IMR-90 (cell line): Measurements from ENCODE around the gene LATS1.

Source experiments
- FOS ChIP-seq: fragments of 150-350 bp; IDR thresholded peaks from 2 replicates; pipeline ENCODE4 v1.6.1; 2016; ENCODE audit warnings: low read depth, low read length
- TF ChIP-seq, protein P1 (sequence below): conservative IDR thresholded peaks from 2 replicates; pipeline ENCODE4 v1.5.1; 2012; ENCODE audit warnings: mild to moderate bottlenecking, low read depth, low read length, improper control_type of control experiment
- TF ChIP-seq, protein P2 (sequence below): fragments of 150-350 bp; IDR thresholded peaks from 2 replicates; pipeline ENCODE4 v1.6.1; 2017; ENCODE audit warnings: mild to moderate bottlenecking, antibody characterized with exemption, low read length, low read depth

DNA sequence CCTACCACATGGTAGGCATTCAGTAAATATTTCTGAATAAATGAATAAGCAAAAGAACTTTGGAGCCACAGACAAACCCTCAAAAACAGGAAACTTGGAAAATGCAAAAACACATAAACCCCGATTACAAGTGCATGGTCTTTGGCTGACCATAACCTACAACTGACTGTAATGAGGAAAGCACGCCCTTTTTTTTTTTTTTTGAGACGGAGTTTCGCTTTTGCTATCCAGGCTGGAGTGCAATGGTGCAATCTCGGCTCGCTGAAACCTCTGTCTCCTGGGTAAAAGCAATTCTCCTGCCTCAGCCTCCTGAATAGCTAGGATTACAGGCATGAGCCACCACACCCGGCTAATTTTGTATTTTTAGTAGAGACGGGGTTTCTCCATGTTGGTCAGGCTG is 11.9 kb upstream of the LATS1 start:
- TF ChIP-seq, protein P1, sequence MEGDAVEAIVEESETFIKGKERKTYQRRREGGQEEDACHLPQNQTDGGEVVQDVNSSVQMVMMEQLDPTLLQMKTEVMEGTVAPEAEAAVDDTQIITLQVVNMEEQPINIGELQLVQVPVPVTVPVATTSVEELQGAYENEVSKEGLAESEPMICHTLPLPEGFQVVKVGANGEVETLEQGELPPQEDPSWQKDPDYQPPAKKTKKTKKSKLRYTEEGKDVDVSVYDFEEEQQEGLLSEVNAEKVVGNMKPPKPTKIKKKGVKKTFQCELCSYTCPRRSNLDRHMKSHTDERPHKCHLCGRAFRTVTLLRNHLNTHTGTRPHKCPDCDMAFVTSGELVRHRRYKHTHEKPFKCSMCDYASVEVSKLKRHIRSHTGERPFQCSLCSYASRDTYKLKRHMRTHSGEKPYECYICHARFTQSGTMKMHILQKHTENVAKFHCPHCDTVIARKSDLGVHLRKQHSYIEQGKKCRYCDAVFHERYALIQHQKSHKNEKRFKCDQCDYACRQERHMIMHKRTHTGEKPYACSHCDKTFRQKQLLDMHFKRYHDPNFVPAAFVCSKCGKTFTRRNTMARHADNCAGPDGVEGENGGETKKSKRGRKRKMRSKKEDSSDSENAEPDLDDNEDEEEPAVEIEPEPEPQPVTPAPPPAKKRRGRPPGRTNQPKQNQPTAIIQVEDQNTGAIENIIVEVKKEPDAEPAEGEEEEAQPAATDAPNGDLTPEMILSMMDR = no peak
- TF ChIP-seq FOS = no peak
- TF ChIP-seq, protein P2, sequence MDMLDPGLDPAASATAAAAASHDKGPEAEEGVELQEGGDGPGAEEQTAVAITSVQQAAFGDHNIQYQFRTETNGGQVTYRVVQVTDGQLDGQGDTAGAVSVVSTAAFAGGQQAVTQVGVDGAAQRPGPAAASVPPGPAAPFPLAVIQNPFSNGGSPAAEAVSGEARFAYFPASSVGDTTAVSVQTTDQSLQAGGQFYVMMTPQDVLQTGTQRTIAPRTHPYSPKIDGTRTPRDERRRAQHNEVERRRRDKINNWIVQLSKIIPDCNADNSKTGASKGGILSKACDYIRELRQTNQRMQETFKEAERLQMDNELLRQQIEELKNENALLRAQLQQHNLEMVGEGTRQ = no peak
